NCI-H1092 (cell line): ENCODE data around the gene TEX51.

Experiments used
- DNase-seq: peaks from one replicate; lab custom pipeline; 2025; lab: John Stamatoyannopoulos, UW

TEX51 gene

GRCh38 chr2:126914811-126915500, 16.3 kb downstream of the TEX51 start:
- no peak for DNase-seq

GRCh38 chr2:126915903-126916302, 17.2 kb downstream of the TEX51 start:
- no peak for DNase-seq

GRCh38 chr2:126916744-126917143, 18.1 kb downstream of the TEX51 start:
- DNase-seq = no peak

- DNase-seq = no peak
Measured at GRCh38 chr2:126921066-126921465, 22.4 kb downstream of the TEX51 start.

GRCh38 chr2:126930970-126931590, 32.4 kb downstream of the TEX51 start:
- DNase-seq = no peak

GRCh38 chr2:126932529-126932928, 33.8 kb downstream of the TEX51 start:
- DNase-seq = no peak

GRCh38 chr2:126932966-126933710, 34.4 kb downstream of the TEX51 start:
- no peak for DNase-seq

GRCh38 chr2:126933711-126934091, 35.0 kb downstream of the TEX51 start:
- DNase-seq = no peak

GRCh38 chr2:126934809-126935208, 36.1 kb downstream of the TEX51 start:
- DNase-seq = no peak

GRCh38 chr2:126935774-126936173, 37.1 kb downstream of the TEX51 start:
- DNase-seq = no peak

GRCh38 chr2:126936219-126936723, 37.6 kb downstream of the TEX51 start:
- DNase-seq = no peak

GRCh38 chr2:126940331-126940730, 41.6 kb downstream of the TEX51 start:
- no peak for DNase-seq

GRCh38 chr2:126942427-126943203, 43.9 kb downstream of the TEX51 start:
- no peak for DNase-seq

- no peak for DNase-seq
Measured at GRCh38 chr2:126943612-126944348, 45.1 kb downstream of the TEX51 start.

GRCh38 chr2:126945118-126945517, 46.4 kb downstream of the TEX51 start:
- DNase-seq = no peak

- no peak for DNase-seq
Measured at GRCh38 chr2:126946318-126947102, 47.8 kb downstream of the TEX51 start.

- DNase-seq = no peak
Measured at GRCh38 chr2:126947103-126947429, 48.4 kb downstream of the TEX51 start.

GRCh38 chr2:126949775-126950174, 51.1 kb downstream of the TEX51 start:
- DNase-seq = no peak

GRCh38 chr2:126950504-126950903, 51.8 kb downstream of the TEX51 start:
- no peak for DNase-seq
